HepG2 (cell line): Measurements from ENCODE around the gene CCBE1. TPM values are rescaled to one million over a fixed set of nuclear protein-coding genes. Genes with fewer than 3 reads are reported as not detected.
"Not testable (repeated sequence)": the region's sequence is repeated elsewhere in the genome, so short reads cannot be mapped to it uniquely, and the experiment has no call there.

Source experiments
- ATAC-seq: fragments of 200-7000 bp; cut with Tn5 transposase; 3 replicates; pipeline ENCODE4 v1.9.1; 2020; ENCODE audit warnings: mild to moderate bottlenecking, moderate library complexity
- BruUV-seq: library from RNA; stranded (reverse); fragments of 400-500 nt; replicated peaks from 2 replicates; lab custom pipeline; 2021; lab: Mats Ljungman, UMichigan
- CTCF ChIA-PET: fragments of 300-600 bp; formaldehyde crosslinking; extraction: SDS; loops from one replicate; lab custom pipeline; 2021; ENCODE audit warnings: low total read pairs, inconsistent platforms, low intra/inter-chr PET ratio; lab: Yijun Ruan, JAX
- POLR2A ChIA-PET: fragments of 350-600 bp; sonication (Branson Sonifier 250); formaldehyde crosslinking; loops from one replicate; lab custom pipeline; 2020; ENCODE audit warnings: antibody characterized with exemption, inconsistent platforms; lab: Yijun Ruan, JAX
- DNase-seq: peaks from one replicate; pipeline ENCODE4 v3.0.0-alpha.2; 2015; ENCODE audit warnings: low spot score
- FAIRE-seq: peaks from 3 replicates; lab custom pipeline; 2011; peaks lifted over from hg19 to GRCh38; lab: Jason Lieb, UNC
- H2AFZ ChIP-seq: one replicate; pipeline ENCODE4 v1.6.1; 2011; ENCODE audit warnings: low read length, inconsistent platforms
- H3K27ac ChIP-seq: fragments of 300-600 bp; 3 replicates; pipeline ENCODE4 v1.8.0; 2011; ENCODE audit warnings: mixed run types, mild to moderate bottlenecking, mixed read lengths, low read length, inconsistent platforms; ENCODE audit not compliant: insufficient read depth; ENCODE audit errors: extremely low read length
- H3K27me3 ChIP-seq, 2 experiments: fragments of 200-600 bp in 1 of 2; 2 replicates in 1 of 2; 3 replicates in 1 of 2; pipeline versions ENCODE4 v1.6.0 to v1.8.0; 2011; ENCODE audit warnings: low read length in 2 of 2, mild to moderate bottlenecking in 2 of 2, moderate library complexity in 2 of 2, inconsistent platforms in 1 of 2; ENCODE audit not compliant: insufficient read depth in 2 of 2, control insufficient read depth in 1 of 2
- H3K36me3 ChIP-seq, 2 experiments: fragments of 200-600 bp in 1 of 2; replicated peaks in 1 of 2; 2 replicates in 1 of 2; 3 replicates in 1 of 2; pipeline versions ENCODE4 v1.5.1 to v1.8.0; 2011; ENCODE audit warnings: low read length in 2 of 2, inconsistent platforms in 1 of 2; ENCODE audit not compliant: insufficient read depth in 2 of 2, control insufficient read depth in 1 of 2
- H3K4me1 ChIP-seq: 2 replicates; pipeline ENCODE4 v1.5.1; 2012; ENCODE audit warnings: low read length, inconsistent platforms; ENCODE audit not compliant: insufficient read depth
- H3K4me2 ChIP-seq: 2 replicates; pipeline ENCODE4 v1.6.0; 2011; ENCODE audit warnings: low read depth, low read length, inconsistent platforms
- H3K4me3 ChIP-seq, 3 experiments: fragments of 200-600 bp in 1 of 3; sonication (generic), shearing (Covaris generic) in 1 of 3; replicated peaks in 1 of 3; 2 replicates each; pipeline ENCODE4 v1.5.1; 2011 to 2016; ENCODE audit warnings: low read length in 3 of 3, inconsistent platforms in 2 of 3, low read depth in 2 of 3, mild to moderate bottlenecking in 2 of 3, control low read depth in 1 of 3, mixed read lengths in 1 of 3; ENCODE audit not compliant: insufficient read depth in 1 of 3
- H3K79me2 ChIP-seq: one replicate; pipeline ENCODE4 v1.6.1; 2011; ENCODE audit warnings: low read length, inconsistent platforms; ENCODE audit not compliant: insufficient read depth
- H3K9ac ChIP-seq: 2 replicates; pipeline ENCODE4 v1.6.0; 2011; ENCODE audit warnings: mild to moderate bottlenecking, low read depth, low read length, inconsistent platforms; ENCODE audit not compliant: insufficient read depth
- H3K9me3 ChIP-seq: 2 replicates; pipeline ENCODE4 v1.5.1; 2012; ENCODE audit warnings: mild to moderate bottlenecking, low read length
- H4K20me1 ChIP-seq: 2 replicates; pipeline ENCODE4 v1.6.0; 2011; ENCODE audit warnings: inconsistent platforms, mild to moderate bottlenecking, low read length, moderate library complexity; ENCODE audit not compliant: insufficient read depth
- ERF ChIP-seq: IDR thresholded peaks from 2 replicates; pipeline ENCODE4 v1.6.1; 2018; ENCODE audit warnings: missing biosample characterization, missing genetic modification reagents
- MAFK ChIP-seq, 2 experiments: IDR thresholded peaks in 1 of 2; conservative IDR thresholded peaks in 1 of 2; 2 replicates each; pipeline ENCODE4 v1.6.1; 2011; ENCODE audit warnings: improper control_type of control experiment in 2 of 2, low read length in 2 of 2
- WGBS: methylation state at CpG from one replicate; pipeline ENCODE4 v1.1.6; 2017; ENCODE audit warnings: low lambda C conversion rate; 5-methylcytosine and 5-hydroxymethylcytosine counted together
- in situ Hi-C: cut with HindIII; loops from 2 replicates; pipeline ENCODE4 v1.10.0; 2017; ENCODE audit warnings: low pct_unique_long_range_greater_than_20kb; ENCODE audit not compliant: extremely low pct_ligation_motif_present
- intact Hi-C: fragments of 100-400 bp; cut with micrococcal nuclease; formaldehyde crosslinking; loops from one replicate; pipeline ENCODE4 v1.10.0; 2022; ENCODE audit not compliant: unreplicated experiment
- polyA plus RNA-seq, 8 experiments: library from polyadenylated mRNA; depleted of rRNA in 3 of 8; stranded (reverse) in 7 of 8; unstranded in 1 of 8; fragments of >200 nt; fragmentation: Illumina TruSeq in 4 of 8; extraction: Trizol in 4 of 8; gene quantifications; 2 replicates each; pipeline versions ENCODE4 v1.2.1 to v1.2.3, GENCODE V29; 2011 to 2016; ENCODE audit warnings: low read depth in 4 of 8, missing spikeins in 1 of 8, mixed read lengths in 1 of 8; ENCODE audit not compliant: insufficient read depth in 1 of 8
- total RNA-seq, 5 experiments: library from RNA; depleted of rRNA; stranded (reverse); fragments of >200 nt; fragmentation: Illumina TruSeq; extraction: Trizol; gene quantifications; 2 replicates each; pipeline ENCODE4 v1.2.3, GENCODE V29; 2016; ENCODE audit warnings: low read depth in 1 of 5

CCBE1 gene
- total and polyA plus RNA-seq, 2 of the 13 experiments (the other 11 are each of a cell fraction or from before 2014, with no cell fraction given): not detected

GRCh38 chr18:59648469-59648868 lies 48.8 kb downstream of the CCBE1 start:
- H3K36me3 ChIP-seq, H3K4me2 ChIP-seq, H3K79me2 ChIP-seq, H3K4me1 ChIP-seq, H3K9me3 ChIP-seq, H3K27me3 ChIP-seq, H2AFZ ChIP-seq, H4K20me1 ChIP-seq, FAIRE-seq, intact Hi-C loops, H3K27ac ChIP-seq, CTCF ChIA-PET, ATAC-seq, POLR2A ChIA-PET, H3K4me3 ChIP-seq, H3K9ac ChIP-seq, BruUV-seq, DNase-seq: not testable (repeated sequence)
- in situ Hi-C loops: loop anchor here (25.0 kb wide), 1 partner anchor 186 kb away; no protein-coding TSS in a partner anchor
- 2% methylated on average over 9 of the region's 10 CpGs for WGBS

GRCh38 chr18:59646963-59647307 lies 50.3 kb downstream of the CCBE1 start:
- intact Hi-C loops: no loop called here
- Histone ChIP-seq H3K27me3 (peaks cover 0 to 5% of the 10 kb centered on the region in 2 experiments; a peak in 2 of 5 replicates), H4K20me1 (no peaks in the 10 kb centered on the region), H3K36me3 (no peaks in the 10 kb centered on the region), H3K4me2 (no peak overlapping the region), H3K9me3 (no peaks in the 10 kb centered on the region), H2AFZ (no peak overlapping the region), H3K4me3 (no peak overlapping the region), H3K9ac (no peak overlapping the region), H3K27ac (no peak overlapping the region), H3K4me1 (no peaks in the 10 kb centered on the region), H3K79me2 (no peaks in the 10 kb centered on the region)
- TF ChIP-seq MAFK (conservative IDR thresholded peaks at IDR 0.05 in 1 of 2, IDR thresholded peaks at IDR 0.05 in 1 of 2; ENCODE audit: low read length in 2 of 2) (0 out of 4 replicates have a peak, but pooled peaks of 1 of the 2 experiments have one; percentile 4), ERF (CRISPR knock-in tag) (no peak)
- ATAC-seq (no peak), FAIRE-seq (no peak), DNase-seq (no peak)
- ChIA-PET POLR2A (no interaction called here), CTCF (no interaction called here)
- no TSS peak for BruUV-seq
- 15% methylated on average over 2 of the region's 2 CpGs for WGBS
- in situ Hi-C loops: loop anchor here (25.0 kb wide), 1 partner anchor 185 kb away; no protein-coding TSS in a partner anchor
